Skeletal muscle cell (primary cell): ENCODE results near the gene LCN1.
"Not testable (repeated sequence)": the region's sequence is repeated elsewhere in the genome, so short reads cannot be mapped to it uniquely, and the experiment has no call there.

Source experiments
- DNase-seq: peaks from one replicate; pipeline ENCODE4 v3.0.0-alpha.2; 2010; ENCODE audit warnings: low read depth
- H3K4me3 ChIP-seq: 2 replicates; pipeline ENCODE4 v1.5.1; 2011; ENCODE audit warnings: low read depth, mild to moderate bottlenecking, control low read depth, low read length, moderate library complexity

Gene LCN1

GRCh38 chr9:135517407-135517822 is 3.8 kb upstream of the LCN1 start:
- no peak overlapping the region for H3K4me3 ChIP-seq

GRCh38 chr9:135519179-135519971 is 1.9 kb upstream of the LCN1 start:
- no peak overlapping the region for H3K4me3 ChIP-seq
- DNase-seq, result no peak

More at GRCh38 chr9:135517407-135517822, 3.8 kb upstream of the LCN1 start:
- no peak for DNase-seq

DNA sequence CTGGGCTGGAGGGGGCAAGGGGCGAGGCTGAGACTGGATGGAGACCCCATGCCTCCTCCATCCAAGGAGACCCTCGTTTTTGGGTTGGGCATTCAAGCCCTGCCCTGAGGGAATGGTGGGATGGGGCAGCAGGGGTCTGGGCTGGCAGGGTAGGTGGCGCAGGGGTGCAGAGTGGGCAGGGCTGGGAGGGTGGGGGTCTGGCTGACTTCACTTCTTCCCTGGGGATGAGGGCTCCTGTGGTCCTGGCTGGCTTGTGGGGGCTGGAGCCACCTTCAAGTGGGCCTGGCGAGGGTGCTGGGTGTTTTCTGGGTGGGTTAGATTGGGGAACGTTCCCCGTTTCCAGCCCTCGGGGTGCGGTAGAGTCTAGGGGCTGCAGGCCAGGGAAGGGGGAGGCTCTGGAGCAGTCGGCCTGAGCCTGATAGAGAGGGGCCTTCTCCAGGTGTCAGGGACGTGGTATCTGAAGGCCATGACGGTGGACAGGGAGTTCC is 412 bp downstream of the LCN1 start:
- DNase-seq, result no peak
- no peak overlapping the region for H3K4me3 ChIP-seq

DNA sequence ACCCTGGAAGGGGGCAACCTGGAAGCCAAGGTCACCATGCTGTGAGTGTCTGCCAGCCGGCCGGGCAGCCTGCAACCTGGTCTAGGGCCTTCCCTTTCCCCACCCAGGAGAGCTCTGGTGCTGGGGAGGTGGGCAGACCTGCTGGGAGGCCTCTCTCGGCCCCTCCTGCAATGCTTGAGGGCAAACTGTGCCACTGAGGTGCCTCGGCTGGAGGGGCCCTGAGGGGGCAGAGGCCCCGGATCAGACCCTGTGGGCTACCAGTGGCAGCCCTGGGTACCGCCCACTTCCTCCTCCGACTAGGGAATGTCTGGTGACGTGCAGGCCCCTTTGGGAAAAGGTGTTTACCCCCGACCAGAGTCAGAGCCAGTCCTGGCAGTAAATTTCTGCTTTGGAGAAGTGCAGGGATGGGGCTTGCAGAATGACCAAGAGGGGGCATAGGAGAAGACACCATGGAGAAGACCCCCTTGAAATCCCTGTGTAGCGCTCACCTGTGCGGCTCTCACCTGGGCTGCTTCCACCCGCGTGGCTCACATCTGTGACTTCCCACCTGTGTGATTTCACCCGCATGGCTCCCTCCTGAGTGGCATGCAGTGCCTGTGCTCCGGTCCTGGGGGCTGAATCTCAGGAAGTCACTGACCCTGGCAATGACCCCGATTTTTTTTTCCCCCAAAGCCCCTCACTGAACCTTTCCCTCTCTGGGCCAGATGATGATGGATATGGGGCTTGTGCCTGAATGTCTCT is 1.1 kb downstream of the LCN1 start:
- no peak for DNase-seq
- H3K4me3 ChIP-seq, result no peak overlapping the region

DNA sequence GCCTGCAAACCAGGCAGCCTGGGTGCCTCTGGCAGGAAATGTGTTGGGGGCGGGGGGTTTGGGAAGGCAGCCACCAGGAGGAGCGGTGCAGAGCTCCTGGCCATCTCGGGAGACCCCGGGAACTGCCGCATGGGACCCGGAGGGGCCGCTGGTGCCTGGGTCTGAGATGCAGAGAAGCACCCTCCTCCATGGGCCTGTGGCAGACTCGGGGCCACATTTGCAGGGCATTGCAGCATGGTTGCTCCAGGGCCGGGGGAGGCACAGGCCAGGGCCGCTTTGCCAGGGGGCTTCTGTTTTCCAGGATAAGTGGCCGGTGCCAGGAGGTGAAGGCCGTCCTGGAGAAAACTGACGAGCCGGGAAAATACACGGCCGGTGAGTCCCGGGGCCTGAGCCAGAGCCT is 1.7 kb downstream of the LCN1 start:
- H3K4me3 ChIP-seq, result no peak overlapping the region
- DNase-seq, result no peak

- no peak for DNase-seq
- no peak overlapping the region for H3K4me3 ChIP-seq
These were observed 2.4 kb downstream of the LCN1 start for GRCh38 chr9:135523521-135524129.

DNA sequence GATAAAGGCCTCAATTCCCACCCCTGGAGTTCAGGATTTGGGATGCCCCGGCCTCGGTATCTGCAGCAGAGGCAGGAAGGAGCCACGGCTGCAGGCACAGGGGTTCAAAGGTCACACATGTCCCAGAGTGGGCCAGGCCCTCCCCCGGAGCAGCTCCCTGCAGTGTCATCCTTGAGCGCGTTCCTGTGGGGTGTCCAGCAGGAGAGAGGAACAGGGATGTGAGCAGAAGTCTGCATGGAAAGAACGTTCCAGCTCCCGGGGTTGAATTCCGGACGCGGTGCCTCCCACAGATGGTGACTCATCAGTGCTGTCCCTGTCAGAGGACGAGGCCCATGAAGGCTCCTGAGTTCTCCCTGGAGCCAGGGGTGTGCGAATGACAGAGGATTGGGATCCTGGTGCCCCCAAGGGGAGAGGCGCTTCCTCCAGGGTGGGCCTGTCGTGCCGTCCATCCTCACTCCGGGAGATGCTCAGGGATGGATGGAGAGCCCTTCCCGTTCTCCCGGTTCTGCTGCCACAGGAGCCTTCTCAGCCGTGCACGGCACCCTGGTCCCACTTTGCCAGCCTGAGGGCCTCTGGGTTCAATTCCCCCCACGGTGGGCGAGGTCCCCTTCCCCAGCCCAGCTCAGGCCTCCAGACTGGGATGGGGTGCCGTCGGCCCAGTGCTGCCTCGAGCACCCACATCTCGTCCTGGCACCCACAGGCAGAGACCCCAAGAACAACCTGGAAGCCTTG is 3.1 kb downstream of the LCN1 start:
- H3K4me3 ChIP-seq, result no peak overlapping the region
- no peak for DNase-seq

DNA sequence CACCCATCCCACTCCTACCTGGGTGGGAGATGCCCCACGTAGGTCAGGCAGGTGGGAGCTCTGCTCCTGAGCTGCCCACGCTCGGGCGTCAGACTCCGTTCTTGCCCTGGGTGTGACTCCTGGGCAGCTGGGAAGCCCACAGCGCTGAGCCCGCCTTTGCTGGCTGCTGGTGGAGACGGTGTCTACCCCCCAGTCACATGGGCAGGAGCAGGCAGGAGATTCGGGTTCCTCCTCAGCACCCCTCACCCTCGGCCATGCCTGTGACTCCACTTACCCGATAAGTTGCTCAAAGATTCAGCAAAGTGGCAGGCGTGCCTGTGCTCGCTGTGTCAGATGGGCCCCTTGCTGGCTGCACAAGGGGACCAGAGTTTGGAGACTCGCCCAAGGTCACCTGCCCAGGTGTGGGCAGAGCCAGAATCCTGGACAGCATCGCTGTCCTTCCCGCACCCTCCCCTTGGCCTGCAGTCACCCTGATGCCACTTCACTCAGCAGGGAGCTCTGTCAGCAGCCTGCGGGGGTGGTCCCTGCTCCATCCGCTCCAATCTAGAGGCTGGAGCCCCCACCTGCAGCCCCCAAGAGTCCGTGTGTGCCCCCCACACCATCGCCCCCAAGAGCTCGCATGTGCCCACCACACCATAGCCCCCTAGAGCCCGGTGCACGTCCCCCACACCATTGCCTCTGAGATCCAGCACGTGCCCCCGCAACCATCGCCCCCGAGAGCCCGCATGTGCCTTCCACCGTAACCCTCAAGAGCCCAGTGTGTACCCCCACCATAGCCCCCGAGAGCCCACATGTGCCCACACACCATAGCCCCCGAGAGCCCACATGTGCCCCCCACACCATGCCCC is 4.2 kb downstream of the LCN1 start:
- no peak overlapping the region for H3K4me3 ChIP-seq
- no peak for DNase-seq

- DNase-seq, result no peak
- no peak overlapping the region for H3K4me3 ChIP-seq
These were observed 5.0 kb downstream of the LCN1 start for GRCh38 chr9:135526089-135526729.

GRCh38 chr9:135526730-135527571 is 5.7 kb downstream of the LCN1 start:
- H3K4me3 ChIP-seq, result no peak overlapping the region

DNA sequence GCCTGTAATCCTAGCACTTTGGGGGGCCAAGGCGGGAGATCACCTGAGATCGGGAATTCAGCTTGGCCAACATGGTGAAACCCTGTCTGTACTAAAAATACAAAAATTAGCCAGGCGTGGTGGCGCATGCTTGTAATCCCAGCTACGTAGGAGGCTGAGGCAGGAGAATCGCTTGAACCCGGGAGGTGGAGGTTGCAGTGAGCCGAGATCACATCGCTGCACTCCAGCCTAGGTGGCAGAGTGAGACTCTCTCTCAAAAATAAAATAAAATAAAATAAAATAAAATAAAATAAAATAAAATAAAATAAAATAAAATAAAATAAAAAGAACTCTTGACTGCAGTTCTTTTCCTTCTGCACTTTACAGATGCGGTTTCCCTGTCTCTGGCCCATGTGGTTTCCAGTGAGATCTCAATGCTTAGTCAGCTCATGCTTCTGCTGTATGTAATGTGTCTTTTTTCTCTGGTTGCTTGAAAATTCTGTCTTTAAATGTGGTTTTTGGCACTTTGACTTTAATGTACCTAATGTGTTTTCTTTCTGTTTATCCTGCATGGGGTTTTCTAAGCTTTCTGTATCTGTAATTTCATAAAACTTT is 7.7 kb downstream of the LCN1 start:
- DNase-seq, H3K4me3 ChIP-seq: not testable (repeated sequence)

More at GRCh38 chr9:135526730-135527571, 5.7 kb downstream of the LCN1 start:
- DNase-seq, result no peak

DNA sequence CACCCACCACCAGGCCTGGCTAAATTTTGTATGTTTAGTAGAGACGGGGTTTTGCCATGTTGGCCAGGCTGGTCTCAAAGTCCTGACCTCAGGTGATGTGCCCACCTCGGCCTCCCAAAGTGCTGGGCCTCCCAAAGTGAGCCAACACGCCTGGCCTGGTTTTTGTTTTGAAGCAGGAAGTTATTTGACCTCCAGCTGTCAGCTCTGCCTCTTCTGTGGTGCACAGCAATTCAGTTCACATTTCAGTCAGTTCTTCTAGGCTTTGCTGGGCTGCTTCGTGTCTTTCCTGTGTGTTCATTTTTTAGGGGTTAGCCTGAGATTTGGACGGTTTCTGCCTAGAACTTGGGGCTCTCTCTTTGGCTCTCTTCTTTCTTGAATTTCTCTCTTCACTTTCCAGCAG is 8.9 kb downstream of the LCN1 start:
- DNase-seq, result no peak

GRCh38 chr9:135531096-135531495 is 9.9 kb downstream of the LCN1 start:
- no peak overlapping the region for H3K4me3 ChIP-seq
- DNase-seq, result no peak

More for the DNA sequence above, 8.9 kb downstream of the LCN1 start:
- no peak overlapping the region for H3K4me3 ChIP-seq

GRCh38 chr9:135533113-135533512 is 11.9 kb downstream of the LCN1 start:
- DNase-seq, result no peak
- H3K4me3 ChIP-seq, result no peak overlapping the region

DNA sequence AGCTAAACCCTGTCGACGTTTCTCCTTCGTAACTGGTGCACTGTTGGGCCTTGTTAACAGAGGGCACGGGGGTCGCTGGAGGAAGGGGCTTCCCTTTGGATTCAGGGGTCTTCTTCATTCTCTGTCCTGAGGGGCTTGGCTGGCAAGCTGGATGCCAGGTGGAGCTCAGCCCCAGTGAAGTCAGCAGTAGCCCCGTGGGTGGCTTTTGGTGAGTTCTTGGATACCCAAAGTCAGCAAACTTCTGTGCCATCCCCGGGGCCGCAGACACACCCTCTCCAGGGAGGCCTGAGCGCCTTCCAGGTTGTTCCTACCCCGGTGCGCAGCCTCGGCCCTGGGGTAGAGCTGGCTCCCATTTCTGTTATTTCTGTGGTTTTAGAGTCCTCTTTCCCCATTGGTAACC is 12.4 kb downstream of the LCN1 start:
- no peak for DNase-seq
- no peak overlapping the region for H3K4me3 ChIP-seq

DNA sequence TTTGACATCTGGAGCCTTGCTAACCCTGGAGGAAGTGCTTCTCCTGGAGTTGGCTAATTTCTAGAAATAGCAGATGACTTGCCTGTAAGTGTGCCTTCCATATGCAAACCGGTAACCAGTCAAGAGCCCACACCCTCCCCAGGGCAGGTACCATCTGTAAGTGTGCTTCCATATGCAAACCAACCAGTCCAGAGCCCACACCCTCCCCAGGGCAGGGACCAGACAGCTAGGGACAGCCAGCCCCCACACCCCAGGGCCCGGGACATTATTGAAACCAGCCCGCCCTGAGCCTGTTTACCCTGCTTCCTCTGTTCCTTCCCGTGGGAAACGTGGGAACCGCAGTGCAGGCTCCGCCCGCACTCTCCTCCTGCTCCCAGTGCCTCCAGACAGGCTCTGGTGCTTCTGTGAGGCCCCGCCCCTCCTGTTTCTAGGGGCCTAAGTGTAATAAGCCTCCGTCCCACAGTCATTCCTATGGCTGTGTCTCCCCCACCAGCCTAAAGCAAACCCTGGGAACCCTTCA is 13.0 kb downstream of the LCN1 start:
- not testable (repeated sequence) for DNase-seq, H3K4me3 ChIP-seq

DNA sequence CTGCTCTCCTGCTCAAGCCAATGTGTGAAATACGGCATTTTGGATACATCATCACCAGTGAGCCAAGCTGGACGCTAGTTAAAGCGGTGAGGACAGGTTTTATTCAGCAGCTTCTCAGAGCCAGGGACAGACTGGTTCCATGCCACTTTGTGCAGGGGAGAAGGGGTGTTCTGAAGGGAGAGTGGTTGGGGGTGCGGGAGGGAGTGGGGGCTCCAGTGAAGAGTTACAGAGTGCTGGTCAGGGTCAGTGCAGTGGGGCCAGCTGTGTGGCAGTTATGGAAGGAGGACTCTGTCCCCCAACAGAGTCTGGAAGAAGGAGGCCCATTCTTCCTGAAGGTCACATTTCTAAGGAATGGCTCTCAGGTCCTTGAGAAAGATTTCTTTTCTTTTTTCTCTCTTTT is 13.6 kb downstream of the LCN1 start:
- not testable (repeated sequence) for DNase-seq, H3K4me3 ChIP-seq
